Ovary (tissue), 10 donors: Measurements from ENCODE around the gene AMZ2. TPM values are rescaled to one million over a fixed set of nuclear protein-coding genes. Genes with fewer than 3 reads are reported as not detected.
A peak's percentile ranks its signal among the peaks of the same experiment; 100 is the strongest.

ENCODE experiments used
- DNase-seq, 5 donors: peaks; one replicate each; pipeline ENCODE4 v3.0.0-alpha.2; 2019 to 2020
- H3K27ac ChIP-seq, 2 donors: fragments of 200-600 bp; one replicate each; pipeline versions ENCODE4 v1.5.1 to v1.8.0; 2019 to 2022
- H3K27me3 ChIP-seq: fragments of 200-600 bp; one replicate; pipeline ENCODE4 v1.8.0; 2022
- H3K36me3 ChIP-seq: fragments of 200-600 bp; sonication (generic); one replicate; pipeline ENCODE4 v1.5.1; 2019
- H3K4me1 ChIP-seq: one replicate; pipeline ENCODE4 v1.8.1; 2013; ENCODE audit warnings: mild to moderate bottlenecking, moderate library complexity; ENCODE audit not compliant: insufficient read depth
- H3K4me3 ChIP-seq: fragments of 200-600 bp; sonication (generic); one replicate; pipeline ENCODE4 v1.5.1; 2017
- H3K9me3 ChIP-seq, 2 donors: fragments of 200-600 bp in 1 of 2; sonication (generic) in 1 of 2; one replicate each; pipeline versions ENCODE4 v1.5.1 to v1.8.1; 2013 to 2019; ENCODE audit warnings: mild to moderate bottlenecking in 1 of 2, moderate library complexity in 1 of 2
- CTCF ChIP-seq, 3 donors: fragments of 450-650 bp in 2 of 3; fragments of 200-600 bp in 1 of 3; IDR thresholded peaks; one replicate each; pipeline versions ENCODE4 v1.5.1 to v1.8.0; 2016 to 2022; ENCODE audit warnings: antibody characterized with exemption in 3 of 3, mild to moderate bottlenecking in 1 of 3
- EP300 ChIP-seq: sonication (generic); formaldehyde crosslinking; IDR thresholded peaks from one replicate; pipeline ENCODE4 v1.6.1; 2017; ENCODE audit warnings: antibody characterized with exemption
- POLR2A ChIP-seq: fragments of 450-650 bp; IDR thresholded peaks from one replicate; pipeline ENCODE4 v1.6.1; 2017; ENCODE audit warnings: antibody characterized with exemption, mild to moderate bottlenecking, moderate library complexity
- WGBS, 3 donors: extraction: QIAGEN DNeasy Blood & Tissue Kit in 1 of 3; methylation state at CpG; one replicate each; pipeline versions ENCODE4 v1.1.5 to v1.1.7; 2013 to 2017; 5-methylcytosine and 5-hydroxymethylcytosine counted together
- intact Hi-C, 4 donors: fragments of 100-400 bp; cut with DNase I; formaldehyde crosslinking; loops; one replicate each; pipeline versions ENCODE4 v1.11.0 to v1.15.1; 2022 to 2023
- long read RNA-seq, 3 donors: library from polyadenylated mRNA in 2 of 3; unstranded in 2 of 3; transcript quantifications; one replicate each; pipeline ENCODE4 v2.0.0 and lab custom pipeline, GENCODE V29; 2021 to 2026
- polyA plus RNA-seq, 2 donors: library from polyadenylated mRNA; stranded (reverse); fragments of 200-250 nt in 1 of 2; fragments of 350-450 nt in 1 of 2; fragmentation: Illumina TruSeq in 1 of 2; extraction: RNeasy Lipid Tissue Mini Kit (QIAGEN cat#74804) in 1 of 2; gene quantifications; one replicate each; pipeline ENCODE4 v1.2.3, GENCODE V29; 2013 to 2014
- total RNA-seq, 7 donors: library from RNA; depleted of rRNA in 2 of 7; stranded (reverse); fragments of >200 nt in 2 of 7; fragmentation: NEBNext Ultra II Directional in 3 of 7; extraction: Animal tissue kit (Norgen Biotek cat#: 25700) in 3 of 7; gene quantifications; one replicate each; pipeline versions ENCODE4 v1.1.0 to v1.2.4, GENCODE V29; 2016 to 2023
- donor health status: DM: no; HTN: no; CAD: no; lungs with moderate emphysema.
- donor health status: DM: no; HTN: no; CAD: no.
- donor health status: Bipolar disorder and iron deficiency.
- donor health status: DM: yes; HTN: yes; CAD: no.
- donor health status: DM: no; HTN: no; CAD: no.
- donor health status: DM: yes; HTN: yes; CAD: no.

Gene AMZ2
- 10 to 100 TPM; 30.4 to 69.6 (median 61.6) TPM for total RNA-seq
- polyA plus RNA-seq = 100 to 1,000 TPM in 1 of 2 donors, 10 to 100 TPM in 1; 58.8 to 131 TPM
- long read RNA-seq, donor 1, transcript AMZ2-202 (7 exons, 2,402 nt) = major isoform, 88 of 184 reads
- long read RNA-seq, donor 1, transcript AMZ2-203 (8 exons, 1,378 nt) = minor isoform, 46 of 184 reads
- long read RNA-seq, donor 1, partial matches to known transcripts = 6 of 184 reads
- long read RNA-seq, donor 1, other reads (novel, unspliced or antisense) = 42 of 184 reads
- long read RNA-seq, donor 2, transcript AMZ2-206 (6 exons, 2,257 nt) = major isoform, 45 of 94 reads
- long read RNA-seq, donor 2, transcript AMZ2-203 (8 exons, 1,378 nt) = minor isoform, 10 of 94 reads
- long read RNA-seq, donor 2, transcript AMZ2-202 (7 exons, 2,402 nt) = minor isoform, 23 of 94 reads
- long read RNA-seq, donor 2, partial matches to known transcripts = 9 of 94 reads
- long read RNA-seq, donor 2, other reads (novel, unspliced or antisense) = 6 of 94 reads
- long read RNA-seq, donor 3, transcript AMZ2-202 (7 exons, 2,402 nt) = major isoform, 54 of 90 reads
- long read RNA-seq, donor 3, transcript AMZ2-203 (8 exons, 1,378 nt) = minor isoform, 6 of 90 reads
- long read RNA-seq, donor 3, partial matches to known transcripts = 3 of 90 reads
- long read RNA-seq, donor 3, other reads (novel, unspliced or antisense) = 26 of 90 reads

GRCh38 chr17:68247445-68248198 lies at the start of gene AMZ2:
TSS of gene AMZ2 (plus strand) at chr17:68248043. CDS start at chr17:68250188, 2,145 bp downstream.
- DNase-seq = peak; percentile 94 to 99 (median 97)
- Histone ChIP-seq H3K4me1 (peaks cover 4% of the 10 kb centered on the region), H3K27ac (peak within 1 kb of the TSS; percentile 89 to 96), H3K9me3 (no peaks in the 10 kb centered on the region), H3K4me3 (peak within 1 kb of the TSS; percentile 71), H3K27me3 (no peaks in the 10 kb centered on the region), H3K36me3 (no peaks in the 10 kb centered on the region)
- 0 to 1% (median 1%) methylated on average over 75 to 97 of the region's 97 CpGs for WGBS, 3 donors
- intact Hi-C loops = no loop called here
- TF ChIP-seq POLR2A (peak; percentile 97), EP300 (no peak)

- peaks cover 20% of the 10 kb centered on the region for H3K4me1 ChIP-seq
- no peak overlapping the region for H3K4me3 ChIP-seq
- DNase-seq = peak in 1 of 5 donors; percentile 27
- WGBS, 3 donors = 1 to 3% (median 2%) methylated on average over 57 to 101 of the region's 101 CpGs
- intact Hi-C loops = no loop called here
- H3K36me3 ChIP-seq = no peaks in the 10 kb centered on the region
- H3K27me3 ChIP-seq = peaks cover 6% of the 10 kb centered on the region
- no peak overlapping the region for H3K27ac ChIP-seq
- no peaks in the 10 kb centered on the region for H3K9me3 ChIP-seq
- no peak for TF ChIP-seq CTCF (IDR thresholded peaks at IDR 0.05)
- TF ChIP-seq POLR2A = no peak
- no peak for TF ChIP-seq EP300
Measured at GRCh38 chr17:68198931-68199836, 48.7 kb upstream of the AMZ2 start.

GRCh38 chr17:68199837-68200688 lies 47.8 kb upstream of the AMZ2 start:
- Histone ChIP-seq H3K4me3 (no peak overlapping the region), H3K27me3 (peaks cover 6% of the 10 kb centered on the region), H3K36me3 (no peaks in the 10 kb centered on the region), H3K27ac (no peak overlapping the region), H3K9me3 (no peaks in the 10 kb centered on the region), H3K4me1 (peaks cover 20% of the 10 kb centered on the region)
- 2 to 4% (median 4%) methylated on average over 30 of the region's 30 CpGs for WGBS, 3 donors
- intact Hi-C loops = no loop called here
- no peak for TF ChIP-seq CTCF (IDR thresholded peaks at IDR 0.05)
- TF ChIP-seq EP300 = no peak
- TF ChIP-seq POLR2A = no peak
- DNase-seq = no peak
